ENCODE data around the gene TRMU. TPM values are rescaled to one million over a fixed set of nuclear protein-coding genes. Genes with fewer than 3 reads are reported as not detected.

The TRMU gene
- total RNA-seq, 1 experiment from 2014 or later: 46.6 TPM

DNA sequence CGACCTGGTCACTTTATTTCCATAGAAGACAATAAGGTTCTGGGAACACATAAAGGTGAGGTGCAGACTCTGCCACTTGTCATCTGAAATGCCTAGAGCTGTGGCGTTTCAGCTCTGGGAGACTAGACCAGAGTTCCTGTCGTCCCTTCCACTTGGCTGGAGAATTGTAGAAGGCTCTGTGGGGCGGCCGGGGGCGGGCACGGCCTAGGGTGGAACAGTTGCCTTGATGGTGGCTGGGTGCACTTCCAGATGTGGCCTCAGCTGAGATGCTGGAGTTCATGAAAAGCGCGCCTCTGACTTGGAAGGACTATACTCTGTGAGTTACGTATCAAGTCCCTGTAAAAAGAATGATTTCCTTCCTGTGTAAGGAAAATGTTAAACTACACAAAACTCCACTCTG, 16.8 kb downstream of the TRMU start:
- Mint-ChIP-seq H3K9me3 (ENCODE audit: unreplicated experiment) (no peaks in the 10 kb centered on the region), H3K4me3 (ENCODE audit: unreplicated experiment) (no peak overlapping the region), H3K36me3 (ENCODE audit: insufficient read depth, unreplicated experiment) (peaks cover 63% of the 10 kb centered on the region), H3K27me3 (ENCODE audit: insufficient read depth, unreplicated experiment) (no peaks in the 10 kb centered on the region), H3K4me1 (ENCODE audit: insufficient read depth, unreplicated experiment) (peaks cover 16% of the 10 kb centered on the region), H3K27ac (ENCODE audit: low read depth, unreplicated experiment) (no peak overlapping the region)
- POLR2A ChIA-PET: interaction anchor here (1.8 kb wide), 1 partner anchor 16 kb away, joined by 7 read pairs; no protein-coding TSS in a partner anchor
- TF ChIP-seq, protein P1, sequence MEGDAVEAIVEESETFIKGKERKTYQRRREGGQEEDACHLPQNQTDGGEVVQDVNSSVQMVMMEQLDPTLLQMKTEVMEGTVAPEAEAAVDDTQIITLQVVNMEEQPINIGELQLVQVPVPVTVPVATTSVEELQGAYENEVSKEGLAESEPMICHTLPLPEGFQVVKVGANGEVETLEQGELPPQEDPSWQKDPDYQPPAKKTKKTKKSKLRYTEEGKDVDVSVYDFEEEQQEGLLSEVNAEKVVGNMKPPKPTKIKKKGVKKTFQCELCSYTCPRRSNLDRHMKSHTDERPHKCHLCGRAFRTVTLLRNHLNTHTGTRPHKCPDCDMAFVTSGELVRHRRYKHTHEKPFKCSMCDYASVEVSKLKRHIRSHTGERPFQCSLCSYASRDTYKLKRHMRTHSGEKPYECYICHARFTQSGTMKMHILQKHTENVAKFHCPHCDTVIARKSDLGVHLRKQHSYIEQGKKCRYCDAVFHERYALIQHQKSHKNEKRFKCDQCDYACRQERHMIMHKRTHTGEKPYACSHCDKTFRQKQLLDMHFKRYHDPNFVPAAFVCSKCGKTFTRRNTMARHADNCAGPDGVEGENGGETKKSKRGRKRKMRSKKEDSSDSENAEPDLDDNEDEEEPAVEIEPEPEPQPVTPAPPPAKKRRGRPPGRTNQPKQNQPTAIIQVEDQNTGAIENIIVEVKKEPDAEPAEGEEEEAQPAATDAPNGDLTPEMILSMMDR (IDR thresholded peaks at IDR 0.05; ENCODE audit: unreplicated experiment): no peak
- CTCF ChIA-PET: interaction anchor here (0.5 to 0.8 kb wide), 3 partner anchors 31 to 189 kb away, joined by 3 to 6 read pairs (median 3); no protein-coding TSS in a partner anchor
- intact Hi-C loops (cut with micrococcal nuclease): no loop called here
- BruUV-seq (replicated peaks): no TSS peak
- no peak for DNase-seq (ENCODE audit: unreplicated experiment)

DNA sequence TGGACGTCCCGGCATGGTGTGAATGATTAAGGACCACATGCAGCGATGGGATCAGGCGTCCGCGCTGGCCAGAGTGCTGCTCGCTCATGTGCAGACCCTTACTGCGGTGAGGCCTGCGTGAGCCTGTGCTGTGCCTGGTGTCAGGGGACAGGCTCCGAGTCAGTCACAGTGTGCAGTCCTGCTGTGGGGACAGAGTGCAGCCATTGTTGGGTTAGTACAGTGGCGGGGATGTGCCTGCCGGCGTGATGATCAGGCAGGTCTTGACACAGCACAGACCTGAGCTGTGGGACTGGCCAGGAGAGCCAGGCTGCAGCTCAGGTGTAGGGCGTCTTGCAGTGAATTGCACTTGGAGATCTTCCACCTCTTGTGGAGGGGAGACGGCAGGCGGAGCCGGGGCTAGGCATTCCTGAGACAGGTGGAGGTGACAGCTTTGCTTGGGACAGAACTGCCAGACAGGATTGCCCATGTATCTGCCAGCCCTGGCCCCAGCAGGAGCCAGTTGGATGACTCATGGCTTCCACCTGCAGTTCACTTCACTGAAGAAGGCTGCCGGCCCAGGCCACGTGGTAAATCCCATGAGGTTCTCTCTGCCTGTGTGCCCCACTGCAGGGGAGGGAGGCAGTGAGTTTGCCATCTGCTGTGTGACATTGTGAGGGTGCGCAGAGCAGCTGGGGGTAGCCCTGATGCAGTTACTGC, 17.3 kb downstream of the TRMU start:
- H3K36me3 Mint-ChIP-seq (ENCODE audit: insufficient read depth, unreplicated experiment): peaks cover 57% of the 10 kb centered on the region
- intact Hi-C loops (cut with micrococcal nuclease): no loop called here
- peak; percentile 78 for DNase-seq (ENCODE audit: unreplicated experiment)
- H3K9me3 Mint-ChIP-seq (ENCODE audit: unreplicated experiment): no peaks in the 10 kb centered on the region
- BruUV-seq (replicated peaks): no TSS peak
- H3K27ac Mint-ChIP-seq (ENCODE audit: low read depth, unreplicated experiment): no peak overlapping the region
- no peak overlapping the region for H3K4me3 Mint-ChIP-seq (ENCODE audit: unreplicated experiment)
- H3K4me1 Mint-ChIP-seq (ENCODE audit: insufficient read depth, unreplicated experiment): peaks cover 16% of the 10 kb centered on the region
- no peaks in the 10 kb centered on the region for H3K27me3 Mint-ChIP-seq (ENCODE audit: insufficient read depth, unreplicated experiment)
- CTCF ChIA-PET: interaction anchor here (0.5 to 0.8 kb wide), 5 partner anchors 8 to 388 kb away, joined by 3 to 6 read pairs (median 4); no protein-coding TSS in a partner anchor
- TF ChIP-seq, protein P1 (IDR thresholded peaks at IDR 0.05; ENCODE audit: unreplicated experiment): no peak
- POLR2A ChIA-PET: interaction anchor here (0.6 to 1.8 kb wide), 2 partner anchors 16 to 209 kb away, joined by 4 to 7 read pairs; no protein-coding TSS in a partner anchor

DNA sequence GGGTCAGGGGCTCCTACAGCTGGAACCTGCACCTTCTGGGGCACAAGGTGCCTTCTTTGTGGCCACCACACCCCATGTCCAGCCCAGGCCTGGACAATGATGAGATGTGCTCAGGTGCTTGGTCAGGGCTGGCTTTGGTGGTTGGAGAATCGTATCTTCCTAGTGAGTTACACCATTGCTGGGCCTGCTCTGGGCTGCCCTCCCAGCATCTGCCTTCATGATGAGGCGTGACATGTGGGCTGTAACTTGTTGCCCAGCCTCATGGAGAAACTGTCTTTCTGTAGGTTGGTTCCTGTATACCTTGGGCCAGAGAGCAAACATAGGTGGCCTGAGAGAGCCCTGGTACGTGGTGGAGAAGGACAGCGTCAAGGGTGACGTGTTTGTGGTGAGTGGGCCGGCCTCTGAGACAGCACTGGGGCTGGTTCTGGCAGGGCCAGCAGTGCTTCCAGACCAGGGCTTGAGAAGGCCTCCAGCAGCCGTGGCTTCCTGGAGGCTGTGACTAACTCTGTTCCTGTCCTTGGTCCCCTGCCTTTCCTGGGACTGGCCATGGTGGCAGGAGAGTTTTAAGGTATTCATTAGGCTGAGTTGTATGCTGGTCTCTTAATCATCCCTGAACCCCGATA, 18.1 kb downstream of the TRMU start:
- no peak for DNase-seq (ENCODE audit: unreplicated experiment)
- ChIA-PET CTCF (interaction anchor here (0.6 to 3.3 kb wide), 7 partner anchors 9 to 387 kb away, joined by 3 to 15 read pairs (median 3); no protein-coding TSS in a partner anchor), POLR2A (interaction anchor here (0.6 to 1.8 kb wide), 3 partner anchors 17 to 210 kb away, joined by 4 to 8 read pairs (median 7); no protein-coding TSS in a partner anchor)
- Mint-ChIP-seq H3K27me3 (ENCODE audit: insufficient read depth, unreplicated experiment) (no peaks in the 10 kb centered on the region), H3K27ac (ENCODE audit: low read depth, unreplicated experiment) (no peak overlapping the region), H3K4me3 (ENCODE audit: unreplicated experiment) (no peak overlapping the region), H3K9me3 (ENCODE audit: unreplicated experiment) (no peaks in the 10 kb centered on the region), H3K36me3 (ENCODE audit: insufficient read depth, unreplicated experiment) (peaks cover 49% of the 10 kb centered on the region), H3K4me1 (ENCODE audit: insufficient read depth, unreplicated experiment) (peaks cover 16% of the 10 kb centered on the region)
- intact Hi-C loops (cut with micrococcal nuclease): no loop called here
- no TSS peak for BruUV-seq (replicated peaks)
- TF ChIP-seq, protein P1 (IDR thresholded peaks at IDR 0.05; ENCODE audit: unreplicated experiment): no peak
